ENCODE results near the gene LPA. TPM values are rescaled to one million over a fixed set of nuclear protein-coding genes. Genes with fewer than 3 reads are reported as not detected.
"Not testable (repeated sequence)": the region's sequence is repeated elsewhere in the genome, so short reads cannot be mapped to it uniquely, and the experiment has no call there.

LPA gene
- total RNA-seq, 2 donors from 2014 or later, result 0.52 to 3.6 TPM

DNA sequence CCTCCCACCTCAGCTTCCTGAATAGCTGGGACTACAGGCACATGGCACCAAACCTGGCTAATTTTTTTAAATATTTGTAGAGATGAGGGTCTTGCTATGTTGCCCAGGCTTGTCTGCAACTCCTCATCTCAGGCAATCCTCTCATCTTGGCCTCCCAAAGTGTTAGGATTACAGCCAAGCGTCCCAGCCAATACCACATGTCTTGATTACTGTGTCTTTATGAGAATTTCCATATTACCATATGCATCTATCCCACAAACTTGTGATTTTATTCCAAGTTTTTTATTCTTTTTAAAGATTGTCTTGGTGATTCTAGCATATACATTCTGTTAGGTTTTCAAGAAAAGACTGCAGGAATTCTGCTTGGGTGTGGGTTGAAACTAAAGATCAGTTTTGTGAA is 82.7 kb downstream of the LPA start:
- H3K9me3 ChIP-seq, result no peaks in the 10 kb centered on the region
- no peak overlapping the region for H3K27ac ChIP-seq
- H3K4me1 ChIP-seq, result no peaks in the 10 kb centered on the region
- ATAC-seq, result no peak
- no peak for DNase-seq
- 53 to 67% methylated on average over 1 of the region's 1 CpG for WGBS, 2 donors
- H3K27me3 ChIP-seq, result no peaks in the 10 kb centered on the region
- no peaks in the 10 kb centered on the region for H3K36me3 ChIP-seq (replicated peaks in 1 of 2; ENCODE audit: insufficient read depth in 1 of 2, low read depth in 2 of 2)
- no peak overlapping the region for H3K4me3 ChIP-seq
- intact Hi-C loops (cut with DNase I), result no loop called here
- TF ChIP-seq POLR2A (IDR thresholded peaks at IDR 0.05), result no peak
- TF ChIP-seq, protein P1, sequence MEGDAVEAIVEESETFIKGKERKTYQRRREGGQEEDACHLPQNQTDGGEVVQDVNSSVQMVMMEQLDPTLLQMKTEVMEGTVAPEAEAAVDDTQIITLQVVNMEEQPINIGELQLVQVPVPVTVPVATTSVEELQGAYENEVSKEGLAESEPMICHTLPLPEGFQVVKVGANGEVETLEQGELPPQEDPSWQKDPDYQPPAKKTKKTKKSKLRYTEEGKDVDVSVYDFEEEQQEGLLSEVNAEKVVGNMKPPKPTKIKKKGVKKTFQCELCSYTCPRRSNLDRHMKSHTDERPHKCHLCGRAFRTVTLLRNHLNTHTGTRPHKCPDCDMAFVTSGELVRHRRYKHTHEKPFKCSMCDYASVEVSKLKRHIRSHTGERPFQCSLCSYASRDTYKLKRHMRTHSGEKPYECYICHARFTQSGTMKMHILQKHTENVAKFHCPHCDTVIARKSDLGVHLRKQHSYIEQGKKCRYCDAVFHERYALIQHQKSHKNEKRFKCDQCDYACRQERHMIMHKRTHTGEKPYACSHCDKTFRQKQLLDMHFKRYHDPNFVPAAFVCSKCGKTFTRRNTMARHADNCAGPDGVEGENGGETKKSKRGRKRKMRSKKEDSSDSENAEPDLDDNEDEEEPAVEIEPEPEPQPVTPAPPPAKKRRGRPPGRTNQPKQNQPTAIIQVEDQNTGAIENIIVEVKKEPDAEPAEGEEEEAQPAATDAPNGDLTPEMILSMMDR (IDR thresholded peaks at IDR 0.05), result no peak

DNA sequence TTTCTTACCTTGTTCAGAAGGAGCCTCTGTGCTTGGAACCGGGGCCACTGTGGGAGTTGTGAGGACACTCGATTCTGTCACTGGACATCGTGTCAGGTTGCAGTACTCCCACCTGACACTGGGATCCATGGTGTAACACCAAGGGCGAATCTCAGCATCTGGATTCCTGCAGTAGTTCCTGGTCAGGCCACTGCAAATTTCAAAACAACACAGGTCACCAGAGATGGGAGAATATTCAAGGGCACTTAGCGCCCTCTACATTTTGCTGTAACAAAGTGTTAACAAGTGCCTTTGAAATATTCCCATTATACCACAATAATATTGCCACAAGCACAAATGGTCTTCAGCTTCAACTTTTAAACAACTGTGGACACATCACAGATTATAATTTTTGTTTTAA is 85.6 kb downstream of the LPA start:
- H3K4me3 ChIP-seq; H3K27me3 ChIP-seq; H3K9me3 ChIP-seq; ATAC-seq; DNase-seq; H3K4me1 ChIP-seq; H3K36me3 ChIP-seq (replicated peaks in 1 of 2; ENCODE audit: insufficient read depth in 1 of 2, low read depth in 2 of 2); intact Hi-C loops (cut with DNase I); H3K27ac ChIP-seq: not testable (repeated sequence)
- 66 to 74% methylated on average over 4 to 5 of the region's 5 CpGs for WGBS, 2 donors

DNA sequence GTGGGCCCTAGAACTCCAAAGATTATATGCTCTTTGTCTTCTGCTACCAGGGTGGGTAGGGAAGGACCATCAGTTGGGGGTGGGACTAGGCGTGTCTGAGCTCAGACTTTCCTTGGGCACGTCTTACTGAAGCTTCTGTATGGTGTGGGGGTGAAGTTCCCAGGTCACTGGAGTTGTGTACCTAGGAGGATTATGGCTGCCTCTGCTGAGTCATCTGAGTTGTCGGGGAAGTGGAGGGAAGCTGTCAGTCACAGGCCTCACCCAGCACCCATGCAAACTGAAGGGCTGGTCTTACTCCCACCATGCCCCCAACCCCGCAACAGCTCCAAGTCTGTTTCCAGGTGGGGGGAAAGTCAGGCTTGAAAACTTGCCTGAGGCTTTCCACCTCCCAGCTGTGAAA is 90.1 kb downstream of the LPA start:
- WGBS, 2 donors, result 65 to 77% methylated on average over 2 to 4 of the region's 4 CpGs
- ATAC-seq (no peak), DNase-seq (no peak)
- TF ChIP-seq, protein P1 (IDR thresholded peaks at IDR 0.05), result no peak
- no peak for TF ChIP-seq POLR2A (IDR thresholded peaks at IDR 0.05)
- no peaks in the 10 kb centered on the region for H3K9me3 ChIP-seq
- H3K36me3 ChIP-seq (replicated peaks in 1 of 2; ENCODE audit: insufficient read depth in 1 of 2, low read depth in 2 of 2), result no peaks in the 10 kb centered on the region
- no peak overlapping the region for H3K4me3 ChIP-seq
- no peaks in the 10 kb centered on the region for H3K27me3 ChIP-seq
- intact Hi-C loops (cut with DNase I), result no loop called here
- no peak overlapping the region for H3K27ac ChIP-seq
- H3K4me1 ChIP-seq, result no peaks in the 10 kb centered on the region

DNA sequence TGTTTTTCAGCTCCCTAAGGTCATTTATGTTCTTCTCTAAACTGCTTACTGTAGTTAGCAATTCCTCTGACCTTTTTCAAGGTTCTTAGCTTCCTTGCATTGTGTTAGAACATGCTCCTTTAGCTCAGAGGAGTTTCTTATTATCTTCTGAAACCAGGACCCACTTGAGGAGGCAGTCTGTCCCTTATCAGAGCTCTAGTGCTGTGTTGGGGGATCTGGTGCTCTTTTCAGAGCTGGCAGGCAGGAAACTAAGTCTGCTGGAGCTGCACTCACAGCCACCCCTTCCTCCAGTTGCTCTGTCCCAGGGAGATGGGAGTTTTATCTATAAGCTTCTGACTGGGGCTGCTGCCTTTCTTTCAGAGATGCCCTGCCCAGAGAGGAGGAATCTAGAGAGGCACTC is 92.9 kb downstream of the LPA start:
- intact Hi-C loops (cut with DNase I); H3K4me3 ChIP-seq; H3K27me3 ChIP-seq; H3K4me1 ChIP-seq; H3K36me3 ChIP-seq (replicated peaks in 1 of 2; ENCODE audit: insufficient read depth in 1 of 2, low read depth in 2 of 2); DNase-seq; H3K27ac ChIP-seq; H3K9me3 ChIP-seq; ATAC-seq: not testable (repeated sequence)

DNA sequence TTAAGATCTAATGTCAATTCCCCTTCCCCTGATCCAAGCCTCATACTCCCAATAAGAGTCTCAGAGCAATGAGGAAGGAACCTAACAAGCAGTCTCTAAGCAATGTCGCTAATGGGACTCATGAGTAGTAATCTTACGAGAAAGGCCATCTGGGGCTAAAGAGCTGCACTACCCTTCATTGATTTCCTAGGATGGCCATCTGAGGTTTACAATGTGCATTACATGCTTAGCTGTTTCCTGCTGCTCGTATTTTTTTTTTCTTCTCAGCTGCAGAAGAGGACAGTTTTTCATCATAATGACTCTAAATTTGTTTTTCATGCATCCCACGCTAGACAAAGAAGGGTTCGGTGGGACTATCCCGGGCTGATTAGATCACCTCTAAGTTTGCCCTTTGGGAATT is 119.3 kb downstream of the LPA start:
- intact Hi-C loops (cut with DNase I), result no loop called here
- TF ChIP-seq, protein P1 (IDR thresholded peaks at IDR 0.05), result no peak
- no peak for TF ChIP-seq POLR2A (IDR thresholded peaks at IDR 0.05)
- Histone ChIP-seq H3K9me3 (no peaks in the 10 kb centered on the region), H3K36me3 (replicated peaks in 1 of 2; ENCODE audit: insufficient read depth in 1 of 2, low read depth in 2 of 2) (no peaks in the 10 kb centered on the region), H3K4me1 (no peaks in the 10 kb centered on the region), H3K27me3 (no peaks in the 10 kb centered on the region), H3K27ac (no peak overlapping the region), H3K4me3 (no peak overlapping the region)
- DNase-seq (no peak), ATAC-seq (no peak)
- 61 to 63% methylated on average over 6 of the region's 6 CpGs for WGBS, 2 donors

DNA sequence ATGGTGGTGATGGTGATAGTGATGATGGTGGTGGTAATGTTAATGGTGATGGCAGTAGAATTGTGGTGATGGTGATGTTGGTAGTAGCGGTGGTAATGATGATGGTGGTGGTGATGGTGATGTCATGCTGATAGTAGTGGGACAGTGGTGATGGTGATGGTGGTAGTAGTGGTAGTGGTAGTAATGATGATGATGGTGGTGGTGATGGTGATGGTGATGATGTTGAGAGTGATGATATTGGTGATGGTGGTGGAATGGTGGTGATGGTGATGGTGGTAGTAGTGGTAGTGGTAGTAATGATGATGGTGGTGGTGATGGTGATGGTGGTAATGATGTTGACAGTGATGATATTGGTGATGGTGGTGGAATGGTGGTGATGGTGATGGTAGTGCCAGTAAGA is 128.8 kb downstream of the LPA start:
- Histone ChIP-seq H3K36me3 (replicated peaks in 1 of 2; ENCODE audit: insufficient read depth in 1 of 2, low read depth in 2 of 2) (no peaks in the 10 kb centered on the region), H3K4me3 (no peak overlapping the region), H3K27ac (no peak overlapping the region), H3K9me3 (no peaks in the 10 kb centered on the region), H3K4me1 (no peaks in the 10 kb centered on the region), H3K27me3 (no peaks in the 10 kb centered on the region)
- ATAC-seq (no peak), DNase-seq (no peak)
- TF ChIP-seq POLR2A (IDR thresholded peaks at IDR 0.05), result no peak
- TF ChIP-seq, protein P1 (IDR thresholded peaks at IDR 0.05), result no peak
- WGBS, 2 donors, result 86 to 93% methylated on average over 1 of the region's 1 CpG
- intact Hi-C loops (cut with DNase I), result no loop called here

Measured in body of pancreas (tissue), 4 donors.